IPS DF 6.9 (cell line): ENCODE results near the gene PPM1B.
"Not testable (repeated sequence)": the region's sequence is repeated elsewhere in the genome, so short reads cannot be mapped to it uniquely, and the experiment has no call there.

ENCODE experiments used
- DNase-seq: peaks from one replicate; pipeline ENCODE4 v3.0.0-alpha.2; 2013; ENCODE audit warnings: low read depth, low spot score
- H3K27ac ChIP-seq: one replicate; pipeline ENCODE4 v1.5.1; 2013; ENCODE audit warnings: low read length, control low read depth
- H3K27me3 ChIP-seq: 2 replicates; pipeline ENCODE4 v1.6.1; 2013; ENCODE audit warnings: mild to moderate bottlenecking, low read length; ENCODE audit not compliant: control insufficient read depth, insufficient read depth
- H3K36me3 ChIP-seq: 2 replicates; pipeline ENCODE4 v1.6.1; 2013; ENCODE audit warnings: low read length; ENCODE audit not compliant: control insufficient read depth, insufficient read depth
- H3K4me1 ChIP-seq: 2 replicates; pipeline ENCODE4 v1.6.1; 2013; ENCODE audit warnings: low read length; ENCODE audit not compliant: control insufficient read depth, insufficient read depth
- H3K4me3 ChIP-seq: 2 replicates; pipeline ENCODE4 v1.5.1; 2013; ENCODE audit warnings: mild to moderate bottlenecking, low read length
- H3K9me3 ChIP-seq: 2 replicates; pipeline ENCODE4 v1.6.1; 2013; ENCODE audit warnings: low read length, inconsistent platforms; ENCODE audit not compliant: control insufficient read depth, insufficient read depth
- WGBS: extraction: QIAGEN DNeasy Blood & Tissue Kit; methylation state at CpG from one replicate; pipeline ENCODE4 v1.1.7; 2013; ENCODE audit warnings: mixed read lengths, missing lambda C conversion rate; ENCODE audit not compliant: insufficient read length, insufficient coverage; 5-methylcytosine and 5-hydroxymethylcytosine counted together

Gene PPM1B

DNA sequence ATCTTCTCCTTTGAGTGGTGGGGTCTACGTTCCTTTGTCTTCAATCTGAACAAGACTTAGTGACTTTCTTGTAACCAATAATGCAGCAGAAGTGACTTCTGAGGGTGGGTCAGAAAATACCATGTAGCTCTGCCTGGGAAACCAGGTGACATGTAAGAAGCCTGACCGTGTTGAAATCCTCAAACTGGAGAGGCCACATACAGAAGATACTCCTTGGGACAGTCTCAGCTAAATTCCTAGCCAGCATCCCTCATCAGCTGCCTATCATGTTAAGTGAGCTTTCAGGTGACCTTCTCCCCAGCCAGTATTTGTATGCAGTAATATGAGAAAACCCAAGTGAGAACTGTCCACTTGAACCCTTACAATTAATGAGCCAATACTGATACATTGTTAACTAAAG is 27.0 kb downstream of the PPM1B start:
- DNase-seq = no peak
- no peaks in the 10 kb centered on the region for H3K4me1 ChIP-seq
- no peaks in the 10 kb centered on the region for H3K27me3 ChIP-seq
- H3K9me3 ChIP-seq = no peaks in the 10 kb centered on the region
- WGBS = no CpG with 5 or more reads among the region's 2 CpGs
- no peak overlapping the region for H3K27ac ChIP-seq
- H3K4me3 ChIP-seq = no peak overlapping the region
- no peaks in the 10 kb centered on the region for H3K36me3 ChIP-seq

DNA sequence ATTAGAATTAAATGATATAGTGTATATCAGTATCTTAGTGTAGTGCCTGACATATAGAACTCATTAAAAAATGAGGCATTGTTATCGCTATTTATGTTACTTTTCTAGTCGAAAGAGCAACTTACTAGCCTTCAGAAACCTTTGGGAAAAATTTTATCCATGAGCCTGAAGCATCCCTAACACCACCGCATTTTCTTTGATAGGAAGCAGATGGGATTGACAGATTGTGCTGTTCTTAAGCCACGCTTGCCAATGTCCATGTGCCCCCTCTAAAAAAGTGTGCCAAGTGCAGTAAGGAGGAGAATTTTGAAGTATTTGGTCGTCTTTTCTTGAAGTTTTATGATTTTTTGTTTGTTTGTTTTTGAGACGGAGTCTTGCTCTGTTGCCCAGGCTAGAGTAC is 29.1 kb downstream of the PPM1B start:
- Histone ChIP-seq H3K4me1 (no peaks in the 10 kb centered on the region), H3K4me3 (no peak overlapping the region), H3K27me3 (no peaks in the 10 kb centered on the region), H3K9me3 (no peaks in the 10 kb centered on the region), H3K36me3 (peaks cover 2% of the 10 kb centered on the region; the same call in 1 of the 2 replicates), H3K27ac (no peak overlapping the region)
- no peak for DNase-seq
- WGBS = 100% methylated on average over 1 of the region's 6 CpGs

DNA sequence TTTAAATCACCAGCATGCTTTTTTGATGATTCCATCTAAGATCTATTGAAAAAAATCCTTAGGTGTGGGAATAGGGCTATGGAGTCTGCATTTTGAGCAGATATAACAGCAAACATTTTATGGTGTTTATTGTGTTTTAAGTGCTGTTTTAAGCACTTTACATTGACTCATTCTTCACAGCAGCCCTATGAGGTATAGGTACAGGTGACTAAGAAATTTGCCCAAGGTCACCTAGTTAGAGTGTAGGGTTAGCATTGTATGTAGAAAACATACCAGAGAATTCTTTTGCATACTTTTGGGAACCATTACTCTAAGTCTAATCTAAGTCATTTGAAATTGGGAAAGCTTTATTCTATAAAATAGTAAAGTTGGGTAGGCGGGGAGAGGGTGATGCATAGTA is 31.3 kb downstream of the PPM1B start:
- H3K4me3 ChIP-seq = no peak overlapping the region
- peaks cover 2% of the 10 kb centered on the region; the same call in 1 of the 2 replicates for H3K36me3 ChIP-seq
- no peaks in the 10 kb centered on the region for H3K9me3 ChIP-seq
- DNase-seq = no peak
- no peak overlapping the region for H3K27ac ChIP-seq
- H3K4me1 ChIP-seq = no peaks in the 10 kb centered on the region
- no peaks in the 10 kb centered on the region for H3K27me3 ChIP-seq
- no CpG with 5 or more reads among the region's 1 CpG for WGBS

DNA sequence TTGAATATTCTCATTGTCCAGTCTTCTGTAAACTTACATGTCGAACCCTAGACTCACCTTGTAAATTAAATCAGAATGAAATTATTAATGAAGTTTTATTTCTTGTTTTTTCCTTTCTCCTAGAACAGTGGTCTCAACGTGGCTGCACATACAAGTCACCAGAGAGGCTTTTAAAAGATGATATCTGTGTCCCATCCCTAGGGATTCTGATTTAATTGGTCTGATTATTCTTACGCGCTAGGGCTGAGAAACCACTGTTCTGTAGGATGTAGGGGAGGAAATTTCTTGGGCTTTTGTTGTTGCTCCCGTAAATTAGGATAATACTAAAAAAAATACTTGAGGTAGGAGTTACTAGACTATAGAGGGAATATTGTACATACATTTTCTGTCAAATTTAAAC is 32.1 kb downstream of the PPM1B start:
- no peak for DNase-seq
- Histone ChIP-seq H3K4me3 (no peak overlapping the region), H3K4me1 (no peaks in the 10 kb centered on the region), H3K36me3 (peaks cover 2% of the 10 kb centered on the region; the same call in 1 of the 2 replicates), H3K27ac (no peak overlapping the region), H3K27me3 (no peaks in the 10 kb centered on the region), H3K9me3 (no peaks in the 10 kb centered on the region)
- WGBS = no CpG with 5 or more reads among the region's 5 CpGs

DNA sequence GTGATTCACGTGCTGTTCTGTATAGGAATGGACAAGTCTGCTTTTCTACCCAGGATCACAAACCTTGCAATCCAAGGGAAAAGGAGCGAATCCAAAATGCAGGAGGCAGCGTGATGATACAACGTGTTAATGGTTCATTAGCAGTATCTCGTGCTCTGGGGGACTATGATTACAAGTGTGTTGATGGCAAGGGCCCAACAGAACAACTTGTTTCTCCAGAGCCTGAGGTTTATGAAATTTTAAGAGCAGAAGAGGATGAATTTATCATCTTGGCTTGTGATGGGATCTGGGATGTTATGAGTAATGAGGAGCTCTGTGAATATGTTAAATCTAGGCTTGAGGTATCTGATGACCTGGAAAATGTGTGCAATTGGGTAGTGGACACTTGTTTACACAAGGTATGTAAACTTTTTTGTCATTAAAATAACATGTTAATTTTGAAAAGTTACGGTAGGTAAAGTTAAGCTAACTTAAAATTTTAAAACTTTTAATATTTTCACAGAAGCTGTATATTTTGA is 33.0 kb downstream of the PPM1B start:
- H3K4me3 ChIP-seq = no peak overlapping the region
- no CpG with 5 or more reads among the region's 6 CpGs for WGBS
- no peaks in the 10 kb centered on the region for H3K4me1 ChIP-seq
- no peaks in the 10 kb centered on the region for H3K9me3 ChIP-seq
- DNase-seq = no peak
- no peak overlapping the region for H3K27ac ChIP-seq
- H3K36me3 ChIP-seq = peaks cover 2% of the 10 kb centered on the region; the same call in 1 of the 2 replicates
- H3K27me3 ChIP-seq = no peaks in the 10 kb centered on the region

DNA sequence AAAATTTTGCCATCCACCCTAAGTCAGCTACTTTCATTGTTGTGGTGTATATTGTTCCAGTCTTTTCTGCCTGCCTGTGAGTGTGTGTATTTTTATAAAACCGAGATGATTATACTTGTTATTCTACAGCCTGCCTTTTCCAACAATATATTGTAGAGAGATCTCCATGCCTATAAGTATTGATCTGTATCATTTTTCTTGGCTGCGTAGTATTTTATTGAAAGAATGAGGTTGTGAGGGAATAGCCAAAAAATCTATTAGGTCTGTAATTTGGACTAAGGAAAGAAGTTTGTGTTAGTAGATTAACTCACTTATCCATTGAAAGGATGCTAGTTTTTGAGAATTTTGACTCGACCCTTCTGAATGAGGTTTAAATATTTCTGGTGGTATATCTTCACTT is 34.9 kb downstream of the PPM1B start:
- DNase-seq = no peak
- Histone ChIP-seq H3K27me3 (no peaks in the 10 kb centered on the region), H3K4me1 (no peaks in the 10 kb centered on the region), H3K27ac (no peak overlapping the region), H3K4me3 (no peak overlapping the region), H3K36me3 (peaks cover 2% of the 10 kb centered on the region; the same call in 1 of the 2 replicates), H3K9me3 (no peaks in the 10 kb centered on the region)
- 100% methylated on average over 1 of the region's 3 CpGs for WGBS

DNA sequence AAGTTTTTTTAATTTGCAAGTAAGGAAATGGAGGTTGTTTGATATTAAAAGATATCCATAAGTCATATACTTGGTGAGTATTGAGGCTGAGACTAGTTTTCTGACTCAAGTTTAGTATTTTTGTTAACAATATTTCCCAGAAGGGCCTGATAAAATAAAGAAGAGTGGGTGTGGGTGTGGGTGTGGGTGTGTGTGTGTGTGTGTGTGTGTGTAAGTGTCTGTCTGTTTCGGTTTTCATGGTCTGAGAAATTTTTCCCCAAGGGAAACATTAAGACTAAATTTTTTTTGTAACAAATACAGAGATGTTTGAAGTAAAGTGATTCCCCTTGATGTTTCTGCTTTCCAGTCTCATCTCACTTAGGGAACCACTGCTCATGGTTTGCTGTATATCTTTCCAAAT is 36.5 kb downstream of the PPM1B start:
- Histone ChIP-seq H3K27ac (no peak overlapping the region), H3K4me3 (no peak overlapping the region), H3K27me3 (no peaks in the 10 kb centered on the region), H3K9me3 (no peaks in the 10 kb centered on the region), H3K4me1 (no peaks in the 10 kb centered on the region), H3K36me3 (peaks cover 2% of the 10 kb centered on the region; the same call in 1 of the 2 replicates)
- DNase-seq = no peak
- no CpG with 5 or more reads among the region's 1 CpG for WGBS

DNA sequence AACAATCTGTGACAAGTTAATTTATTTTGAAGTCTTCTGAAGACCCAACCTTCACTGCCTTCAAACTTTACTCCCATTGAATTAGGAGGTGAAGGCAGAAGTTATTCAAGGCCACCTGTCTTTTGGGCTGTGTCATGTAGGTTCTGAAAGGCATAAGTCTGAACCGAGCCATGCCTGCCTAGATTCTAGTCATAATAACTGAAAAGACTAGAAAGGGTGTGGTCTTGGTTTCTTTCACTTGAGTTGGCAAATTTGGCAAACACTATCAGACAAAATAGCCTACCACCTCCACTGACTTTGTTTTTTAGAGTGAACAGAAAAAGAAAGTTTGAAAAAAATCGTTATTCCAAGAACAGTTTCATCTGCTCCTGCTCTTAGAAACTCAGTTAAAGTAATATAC is 38.4 kb downstream of the PPM1B start:
- no CpG with 5 or more reads among the region's 2 CpGs for WGBS

DNA sequence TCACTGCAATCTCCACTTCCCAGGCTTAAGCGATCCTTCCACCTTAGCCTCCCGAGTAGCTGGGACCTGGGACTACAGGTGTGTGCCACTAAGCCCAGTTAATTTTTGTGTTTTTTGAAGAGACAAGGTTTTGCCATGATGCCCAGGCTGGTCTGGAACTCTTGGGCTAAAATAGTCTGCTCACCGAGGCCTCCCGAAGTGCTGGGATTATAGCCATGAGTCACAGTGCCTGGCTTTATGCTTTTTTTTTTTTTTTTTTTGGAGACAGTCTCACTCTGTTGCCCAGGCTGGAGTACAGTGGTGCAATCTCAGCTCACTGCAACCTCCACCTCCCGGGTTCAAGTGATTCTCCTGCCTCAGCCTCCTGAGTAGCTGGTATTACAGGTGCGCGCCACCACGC is 39.0 kb downstream of the PPM1B start:
- not testable (repeated sequence) for H3K36me3 ChIP-seq, H3K4me1 ChIP-seq, DNase-seq, H3K27ac ChIP-seq, H3K4me3 ChIP-seq, H3K9me3 ChIP-seq, H3K27me3 ChIP-seq
- WGBS = no CpG with 5 or more reads among the region's 8 CpGs

More for the DNA sequence above, 38.4 kb downstream of the PPM1B start:
- H3K36me3 ChIP-seq = no peaks in the 10 kb centered on the region
- H3K27ac ChIP-seq = no peak overlapping the region
- no peak for DNase-seq
- H3K4me3 ChIP-seq = no peak overlapping the region
- no peaks in the 10 kb centered on the region for H3K4me1 ChIP-seq
- no peaks in the 10 kb centered on the region for H3K27me3 ChIP-seq
- no peaks in the 10 kb centered on the region for H3K9me3 ChIP-seq

DNA sequence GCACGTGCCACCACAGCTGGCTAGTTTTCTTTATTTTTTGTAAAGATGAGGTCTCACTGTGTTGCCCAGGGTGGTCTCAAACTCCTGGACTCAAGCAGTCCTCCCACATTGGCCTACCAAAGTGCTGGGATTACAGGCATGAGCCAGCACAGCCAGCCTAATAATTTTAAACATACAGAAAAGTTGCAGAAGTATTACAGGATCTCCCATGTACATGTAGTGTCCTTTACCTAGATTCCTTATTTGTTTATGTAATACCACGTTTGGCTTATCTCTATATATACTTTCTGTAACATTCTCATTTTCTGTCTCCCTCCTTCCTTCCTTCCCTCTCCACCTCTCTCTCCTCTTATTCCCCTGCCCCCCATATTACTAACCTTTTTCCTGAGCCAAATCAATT is 41.7 kb downstream of the PPM1B start:
- H3K4me3 ChIP-seq = no peak overlapping the region
- no peak for DNase-seq
- H3K9me3 ChIP-seq = no peaks in the 10 kb centered on the region
- H3K36me3 ChIP-seq = no peaks in the 10 kb centered on the region; the same call in 1 of the 2 replicates
- no CpG with 5 or more reads among the region's 2 CpGs for WGBS
- no peaks in the 10 kb centered on the region for H3K4me1 ChIP-seq
- no peak overlapping the region for H3K27ac ChIP-seq
- no peaks in the 10 kb centered on the region for H3K27me3 ChIP-seq

DNA sequence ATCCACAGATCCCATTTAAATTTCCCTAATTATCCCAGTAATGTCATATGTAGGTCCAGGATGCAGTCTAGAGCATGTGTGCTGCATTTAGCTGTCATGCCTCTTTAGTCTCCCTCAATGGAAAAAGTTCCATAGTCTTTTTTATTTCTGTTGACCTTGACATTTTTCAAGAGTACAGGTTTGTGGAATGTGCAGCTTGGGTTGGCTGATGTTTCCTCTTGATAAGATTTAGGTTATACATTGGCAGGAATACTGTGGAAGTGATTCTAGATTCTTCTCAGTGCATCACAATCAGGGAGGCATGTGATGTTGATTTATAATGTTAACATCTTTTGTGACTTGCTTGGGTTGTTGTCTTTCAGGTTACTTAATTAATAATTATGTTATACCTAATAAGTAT is 42.5 kb downstream of the PPM1B start:
- no peak for DNase-seq
- Histone ChIP-seq H3K4me3 (no peak overlapping the region), H3K27me3 (no peaks in the 10 kb centered on the region), H3K4me1 (no peaks in the 10 kb centered on the region), H3K9me3 (no peaks in the 10 kb centered on the region), H3K27ac (no peak overlapping the region), H3K36me3 (no peaks in the 10 kb centered on the region; the same call in 1 of the 2 replicates)
